Measurements from ENCODE around the gene HSPA9. TPM values are rescaled to one million over a fixed set of nuclear protein-coding genes. Genes with fewer than 3 reads are reported as not detected.

The HSPA9 gene
- polyA plus RNA-seq, 1 donor (not counting 4 experiments of a cell fraction or from before 2014, with no cell fraction given), result 195 TPM

DNA sequence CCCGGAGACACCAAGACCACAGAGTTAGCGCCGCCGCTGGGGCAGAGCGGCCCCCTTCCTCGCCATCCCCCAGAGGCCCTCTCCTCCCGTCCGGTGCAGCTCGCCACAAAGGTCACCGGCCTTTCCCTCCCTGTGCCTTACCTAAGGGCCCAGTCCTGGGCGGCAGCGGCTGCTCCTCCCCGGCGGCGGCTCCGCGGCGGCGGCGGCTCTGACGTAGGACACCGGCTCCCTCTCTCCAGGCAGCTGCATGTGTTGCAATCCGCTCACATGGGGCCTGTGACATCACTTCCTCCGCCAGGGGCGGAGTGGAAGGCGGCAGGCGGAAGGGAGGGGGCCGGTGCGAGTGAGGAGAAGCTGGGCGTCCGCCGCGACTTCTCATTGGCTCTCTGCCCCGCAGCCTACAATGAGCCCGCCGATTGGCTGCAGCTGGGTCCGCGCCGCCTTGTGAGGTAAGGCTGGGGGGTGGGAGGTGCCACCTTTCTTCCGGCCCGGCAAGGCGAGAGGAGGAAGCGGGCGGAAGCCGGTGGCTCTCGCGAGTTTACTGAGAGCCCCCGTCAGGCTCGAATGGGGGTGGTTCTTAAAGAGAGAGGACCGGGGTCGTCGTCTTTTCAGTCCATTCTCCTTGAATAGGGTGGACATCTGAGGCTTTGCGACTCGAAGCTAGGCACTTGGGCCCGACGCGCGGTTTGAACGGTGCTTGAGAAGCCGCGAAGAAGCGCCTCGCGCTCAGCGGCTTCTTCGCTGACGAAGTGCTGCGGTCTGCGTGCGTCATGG is 32.1 kb downstream of the HSPA9 start, which contains the start of gene ETF1:
ETF1 (minus strand) TSS at position 281 of the 774 bp plus-strand sequence. CDS start 318 bp downstream, outside the sequence.
- peaks cover 26% of the 10 kb centered on the region for H4K20me1 ChIP-seq (ENCODE audit: control insufficient read depth, extremely low read depth, insufficient read depth, low read length)
- dilution Hi-C loops (cut with MboI; ENCODE audit: extremely low pct_ligation_motif_present, low sequenced_read_pairs), result no loop called here

DNA sequence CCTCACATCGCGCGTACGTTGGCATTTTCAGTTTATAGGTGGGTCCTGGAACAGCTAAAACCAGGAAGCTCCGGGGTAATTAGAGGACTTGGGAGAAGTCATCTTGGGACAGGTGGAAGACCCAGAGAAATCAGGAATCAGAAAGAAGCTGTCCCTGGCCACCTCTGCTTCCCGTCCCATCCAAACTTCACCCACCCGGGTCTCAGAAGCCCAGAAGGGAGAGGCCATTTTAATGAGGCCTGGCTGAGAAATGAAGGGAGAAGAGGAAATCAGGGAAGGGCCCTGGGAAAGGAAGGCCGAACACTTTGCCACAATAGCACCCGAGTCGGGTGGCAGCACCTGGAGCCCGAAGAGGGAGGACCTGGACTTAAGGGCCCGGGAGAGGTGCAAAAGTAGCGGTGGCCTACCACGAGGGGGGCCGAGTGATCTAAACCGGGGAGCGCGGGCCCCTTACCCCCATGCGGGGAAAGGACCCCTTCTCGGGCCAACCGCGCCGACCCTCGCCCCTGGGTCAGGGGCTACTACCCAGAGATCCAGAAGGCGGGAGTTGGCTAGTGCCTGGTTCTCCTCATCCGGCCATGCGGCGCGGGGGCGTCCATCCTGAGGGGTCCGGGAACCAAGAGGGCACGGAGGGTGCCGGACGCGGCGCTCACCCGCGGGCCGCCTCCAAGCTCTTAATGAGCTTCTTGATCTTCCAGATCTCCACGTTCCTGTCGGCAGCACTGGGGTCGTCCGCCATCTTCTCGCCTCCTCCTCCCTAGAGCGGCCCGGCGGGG is 32.8 kb downstream of the HSPA9 start:
- DNase-seq (ENCODE audit: low read depth, low spot score), result no peak
- peak overlapping the region; percentile 100 for H3K9ac ChIP-seq (ENCODE audit: control insufficient read depth, extremely low read depth, insufficient read depth, low read length)
- peak overlapping the region; percentile 43 for H2AFZ ChIP-seq (ENCODE audit: control insufficient read depth, low read length)
- H3K4me1 ChIP-seq (ENCODE audit: control insufficient read depth, extremely low read depth, insufficient read depth, low read length), result peaks cover 46% of the 10 kb centered on the region
- peak overlapping the region; percentile 90 to 97 (median 96) for H3K4me3 ChIP-seq (ENCODE audit: control insufficient read depth in 2 of 3, extremely low read depth in 1 of 3, insufficient read depth in 2 of 3, low read depth in 1 of 3, low read length in 3 of 3)
- H4K20me1 ChIP-seq (ENCODE audit: control insufficient read depth, extremely low read depth, insufficient read depth, low read length), result peaks cover 26% of the 10 kb centered on the region
- FAIRE-seq, result no peak
- H3K36me3 ChIP-seq (ENCODE audit: control insufficient read depth in 2 of 2, extremely low read depth in 1 of 2, insufficient read depth in 2 of 2, low read length in 2 of 2), result peaks cover 3 to 7% of the 10 kb centered on the region in 2 experiments
- H3K79me2 ChIP-seq (ENCODE audit: control insufficient read depth, insufficient read depth, low read length), result peaks cover 89% of the 10 kb centered on the region
- no peaks in the 10 kb centered on the region for H3K27me3 ChIP-seq (ENCODE audit: control insufficient read depth, extremely low read depth, insufficient read depth, low read length)
- no peaks in the 10 kb centered on the region for H3K9me3 ChIP-seq (ENCODE audit: control insufficient read depth, low read depth, low read length)
- dilution Hi-C loops (cut with MboI; ENCODE audit: extremely low pct_ligation_motif_present, low sequenced_read_pairs), result no loop called here
- H3K4me2 ChIP-seq (ENCODE audit: control insufficient read depth, extremely low read depth, insufficient read depth, low read depth, low read length), result peak overlapping the region; percentile 85
- TF ChIP-seq EZH2 (IDR thresholded peaks at IDR 0.05; ENCODE audit: low read length), result no peak
- TF ChIP-seq, protein P1, sequence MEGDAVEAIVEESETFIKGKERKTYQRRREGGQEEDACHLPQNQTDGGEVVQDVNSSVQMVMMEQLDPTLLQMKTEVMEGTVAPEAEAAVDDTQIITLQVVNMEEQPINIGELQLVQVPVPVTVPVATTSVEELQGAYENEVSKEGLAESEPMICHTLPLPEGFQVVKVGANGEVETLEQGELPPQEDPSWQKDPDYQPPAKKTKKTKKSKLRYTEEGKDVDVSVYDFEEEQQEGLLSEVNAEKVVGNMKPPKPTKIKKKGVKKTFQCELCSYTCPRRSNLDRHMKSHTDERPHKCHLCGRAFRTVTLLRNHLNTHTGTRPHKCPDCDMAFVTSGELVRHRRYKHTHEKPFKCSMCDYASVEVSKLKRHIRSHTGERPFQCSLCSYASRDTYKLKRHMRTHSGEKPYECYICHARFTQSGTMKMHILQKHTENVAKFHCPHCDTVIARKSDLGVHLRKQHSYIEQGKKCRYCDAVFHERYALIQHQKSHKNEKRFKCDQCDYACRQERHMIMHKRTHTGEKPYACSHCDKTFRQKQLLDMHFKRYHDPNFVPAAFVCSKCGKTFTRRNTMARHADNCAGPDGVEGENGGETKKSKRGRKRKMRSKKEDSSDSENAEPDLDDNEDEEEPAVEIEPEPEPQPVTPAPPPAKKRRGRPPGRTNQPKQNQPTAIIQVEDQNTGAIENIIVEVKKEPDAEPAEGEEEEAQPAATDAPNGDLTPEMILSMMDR (optimal IDR thresholded peaks at IDR 0.05 in 1 of 3, IDR thresholded peaks at IDR 0.05 in 1 of 3, conservative IDR thresholded peaks at IDR 0.05 in 1 of 3; ENCODE audit: extremely low read depth in 1 of 3, insufficient read depth in 2 of 3, low read length in 3 of 3), result no peak
- H3K27ac ChIP-seq (ENCODE audit: control insufficient read depth, insufficient read depth, low read length), result peak overlapping the region; percentile 100
- H3K9me1 ChIP-seq (ENCODE audit: control insufficient read depth, extremely low read depth, insufficient read depth, low read length), result no peaks in the 10 kb centered on the region

More for the DNA sequence above, 32.1 kb downstream of the HSPA9 start, which contains the start of gene ETF1:
- Histone ChIP-seq H3K4me1 (ENCODE audit: control insufficient read depth, extremely low read depth, insufficient read depth, low read length) (peaks cover 46% of the 10 kb centered on the region), H3K27ac (ENCODE audit: control insufficient read depth, insufficient read depth, low read length) (peak within 1 kb of the TSS; percentile 100), H3K9me1 (ENCODE audit: control insufficient read depth, extremely low read depth, insufficient read depth, low read length) (no peaks in the 10 kb centered on the region), H2AFZ (ENCODE audit: control insufficient read depth, low read length) (peak within 1 kb of the TSS; percentile 83), H3K36me3 (ENCODE audit: control insufficient read depth in 2 of 2, extremely low read depth in 1 of 2, insufficient read depth in 2 of 2, low read length in 2 of 2) (peaks cover 3 to 7% of the 10 kb centered on the region in 2 experiments), H3K9ac (ENCODE audit: control insufficient read depth, extremely low read depth, insufficient read depth, low read length) (peak within 1 kb of the TSS; percentile 100), H3K27me3 (ENCODE audit: control insufficient read depth, extremely low read depth, insufficient read depth, low read length) (no peaks in the 10 kb centered on the region), H3K79me2 (ENCODE audit: control insufficient read depth, insufficient read depth, low read length) (peaks cover 88% of the 10 kb centered on the region), H3K4me3 (ENCODE audit: control insufficient read depth in 2 of 3, extremely low read depth in 1 of 3, insufficient read depth in 2 of 3, low read depth in 1 of 3, low read length in 3 of 3) (peak within 1 kb of the TSS; percentile 90 to 97 (median 96)), H3K9me3 (ENCODE audit: control insufficient read depth, low read depth, low read length) (no peaks in the 10 kb centered on the region), H3K4me2 (ENCODE audit: control insufficient read depth, extremely low read depth, insufficient read depth, low read depth, low read length) (peak within 1 kb of the TSS; percentile 87)
- no peak for TF ChIP-seq EZH2 (IDR thresholded peaks at IDR 0.05; ENCODE audit: low read length)
- TF ChIP-seq, protein P1 (optimal IDR thresholded peaks at IDR 0.05 in 1 of 3, IDR thresholded peaks at IDR 0.05 in 1 of 3, conservative IDR thresholded peaks at IDR 0.05 in 1 of 3; ENCODE audit: extremely low read depth in 1 of 3, insufficient read depth in 2 of 3, low read length in 3 of 3), result no peak
- FAIRE-seq, result no peak
- DNase-seq (ENCODE audit: low read depth, low spot score), result peak; percentile 95
